Mesendoderm (in vitro differentiated cells): ENCODE results near the gene CPSF4L.

Experiments
- DNase-seq: peaks from one replicate; pipeline ENCODE4 v3.0.0; 2013
- H2AK5ac ChIP-seq: 2 replicates; pipeline ENCODE4 v1.6.1; 2013; ENCODE audit warnings: low read length, inconsistent platforms
- H2BK120ac ChIP-seq: 2 replicates; pipeline ENCODE4 v1.6.1; 2013; ENCODE audit warnings: low read depth, mild to moderate bottlenecking, low read length, moderate library complexity, mixed read lengths
- H2BK15ac ChIP-seq: replicated peaks from 2 replicates; pipeline ENCODE4 v1.6.1; 2013; ENCODE audit warnings: low read depth, mild to moderate bottlenecking, moderate library complexity
- H2BK5ac ChIP-seq: 2 replicates; pipeline ENCODE4 v1.6.1; 2013; ENCODE audit warnings: low read length, inconsistent platforms
- H3K18ac ChIP-seq: 2 replicates; pipeline ENCODE4 v1.6.1; 2013; ENCODE audit warnings: mild to moderate bottlenecking, low read length, mixed read lengths
- H3K23ac ChIP-seq: one replicate; pipeline ENCODE4 v1.6.1; 2013; ENCODE audit warnings: low read length
- H3K27ac ChIP-seq: 2 replicates; pipeline ENCODE4 v1.5.1; 2013; ENCODE audit warnings: low read depth, mild to moderate bottlenecking, inconsistent platforms, low read length, moderate library complexity
- H3K27me3 ChIP-seq: 2 replicates; pipeline ENCODE4 v1.6.1; 2013; ENCODE audit warnings: low read length, control low read depth, mild to moderate bottlenecking, inconsistent platforms; ENCODE audit not compliant: insufficient read depth, poor library complexity
- H3K36me3 ChIP-seq: 2 replicates; pipeline ENCODE4 v1.6.1; 2013; ENCODE audit warnings: low read length, inconsistent platforms; ENCODE audit not compliant: control insufficient read depth, insufficient read depth
- H3K4ac ChIP-seq: one replicate; pipeline ENCODE4 v1.6.1; 2013; ENCODE audit warnings: low read depth, mild to moderate bottlenecking, low read length, moderate library complexity
- H3K4me1 ChIP-seq: 2 replicates; pipeline ENCODE4 v1.6.1; 2013; ENCODE audit warnings: low read depth, low read length, inconsistent platforms; ENCODE audit not compliant: control insufficient read depth
- H3K4me2 ChIP-seq: 2 replicates; pipeline ENCODE4 v1.6.1; 2013; ENCODE audit warnings: low read length
- H3K4me3 ChIP-seq: 2 replicates; pipeline ENCODE4 v1.5.1; 2013; ENCODE audit warnings: mild to moderate bottlenecking, low read length
- H3K56ac ChIP-seq: one replicate; pipeline ENCODE4 v1.6.1; 2013; ENCODE audit warnings: low read length
- H3K79me1 ChIP-seq: 2 replicates; pipeline ENCODE4 v1.6.1; 2013; ENCODE audit warnings: low read length, inconsistent platforms
- H3K79me2 ChIP-seq: 2 replicates; pipeline ENCODE4 v1.6.1; 2013; ENCODE audit warnings: mild to moderate bottlenecking, low read length; ENCODE audit not compliant: control insufficient read depth, insufficient read depth
- H3K9ac ChIP-seq: 2 replicates; pipeline ENCODE4 v1.6.1; 2013; ENCODE audit warnings: low read length, inconsistent platforms
- H4K5ac ChIP-seq: one replicate; pipeline ENCODE4 v1.6.1; 2013; ENCODE audit warnings: low read length
- H4K8ac ChIP-seq: one replicate; pipeline ENCODE4 v1.6.1; 2013; ENCODE audit warnings: low read depth, mild to moderate bottlenecking, control low read depth, low read length, moderate library complexity
- WGBS: extraction: QIAGEN DNeasy Blood & Tissue Kit; methylation state at CpG from one replicate; pipeline ENCODE4 v1.1.7; 2013; ENCODE audit warnings: low lambda C conversion rate, missing lambda C conversion rate; ENCODE audit not compliant: insufficient coverage; ENCODE audit errors: extremely low coverage; 5-methylcytosine and 5-hydroxymethylcytosine counted together

Gene CPSF4L

DNA sequence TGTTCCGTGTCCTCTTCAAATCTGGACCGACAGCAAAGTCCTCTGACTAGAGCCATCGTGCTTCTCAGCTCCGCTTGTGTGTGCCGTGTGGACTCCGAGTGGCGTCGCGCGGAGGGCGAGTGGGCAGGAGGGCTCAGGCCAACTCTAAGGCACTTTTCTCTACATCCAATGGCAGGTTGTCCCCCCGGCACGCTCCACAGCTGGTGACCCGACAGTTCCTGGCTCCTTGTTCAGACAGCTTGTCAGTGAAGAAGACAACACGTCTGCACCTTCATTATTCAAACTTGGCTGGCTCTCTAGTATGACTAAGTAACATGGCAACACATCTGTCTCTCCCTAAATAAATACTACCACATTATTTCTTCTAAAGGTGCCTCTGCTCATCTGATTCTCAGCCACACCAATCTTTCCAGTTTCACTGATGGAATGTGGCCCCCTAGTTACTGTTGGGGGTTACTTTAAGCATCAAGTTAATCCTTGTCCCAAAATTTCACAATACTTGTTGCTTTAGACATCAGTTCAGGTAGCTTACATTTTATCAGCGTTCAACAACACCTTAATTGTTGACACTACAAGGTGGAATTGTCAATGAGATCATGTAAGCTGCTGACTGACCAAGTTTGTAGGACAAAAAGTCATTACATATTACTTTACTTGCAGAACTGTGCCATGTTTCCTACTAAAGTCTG is 53.4 kb downstream of the CPSF4L start:
- Histone ChIP-seq H2AK5ac (no peak overlapping the region), H3K4me3 (no peak overlapping the region), H2BK120ac (no peak overlapping the region), H3K18ac (no peak overlapping the region), H3K4ac (no peak overlapping the region), H3K9ac (no peak overlapping the region), H2BK15ac (no peak overlapping the region), H3K27me3 (no peaks in the 10 kb centered on the region), H2BK5ac (no peak overlapping the region), H3K27ac (no peak overlapping the region), H3K79me1 (peaks cover 7% of the 10 kb centered on the region), H4K5ac (no peak overlapping the region), H4K8ac (no peak overlapping the region), H3K4me2 (no peak overlapping the region), H3K36me3 (peaks cover 14% of the 10 kb centered on the region), H3K4me1 (no peaks in the 10 kb centered on the region), H3K23ac (no peak overlapping the region), H3K79me2 (no peaks in the 10 kb centered on the region), H3K56ac (no peak overlapping the region)
- no CpG with 5 or more reads among the region's 16 CpGs for WGBS
- no peak for DNase-seq

DNA sequence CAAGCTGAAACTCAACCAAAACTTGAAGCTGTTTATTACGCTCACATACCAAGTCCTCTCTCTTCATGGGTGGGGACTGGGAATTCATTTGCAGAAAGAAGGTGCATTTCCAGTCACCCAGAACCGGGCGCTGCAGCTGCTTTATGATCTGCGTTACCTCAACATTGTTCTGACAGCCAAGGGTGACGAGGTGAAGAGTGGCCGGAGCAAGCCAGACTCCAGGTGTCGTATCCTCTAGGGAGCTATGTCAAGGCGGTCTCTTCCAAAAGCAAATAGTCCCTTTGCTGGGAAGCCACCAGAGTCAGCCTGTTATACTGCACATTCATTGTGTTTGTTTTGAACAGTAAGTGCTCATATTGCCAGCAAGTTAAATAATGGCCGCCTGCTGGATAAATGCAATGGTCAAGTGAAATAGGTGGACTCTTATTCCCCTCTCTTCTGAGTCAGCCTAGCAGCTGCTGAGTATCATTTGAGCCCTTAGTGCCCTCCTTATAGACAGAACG is 56.2 kb downstream of the CPSF4L start:
- Histone ChIP-seq H3K4me2 (no peak overlapping the region), H2AK5ac (no peak overlapping the region), H3K27me3 (no peaks in the 10 kb centered on the region), H3K79me1 (peaks cover 7% of the 10 kb centered on the region), H3K56ac (no peak overlapping the region), H3K4me1 (no peaks in the 10 kb centered on the region), H3K9ac (no peak overlapping the region), H3K4me3 (no peak overlapping the region), H3K23ac (no peak overlapping the region), H2BK5ac (no peak overlapping the region), H3K79me2 (no peaks in the 10 kb centered on the region), H4K8ac (no peak overlapping the region), H3K4ac (no peak overlapping the region), H3K18ac (no peak overlapping the region), H2BK15ac (no peak overlapping the region), H4K5ac (no peak overlapping the region), H3K27ac (no peak overlapping the region), H3K36me3 (peaks cover 28% of the 10 kb centered on the region), H2BK120ac (no peak overlapping the region)
- DNase-seq, result no peak
- WGBS, result no CpG with 5 or more reads among the region's 10 CpGs

DNA sequence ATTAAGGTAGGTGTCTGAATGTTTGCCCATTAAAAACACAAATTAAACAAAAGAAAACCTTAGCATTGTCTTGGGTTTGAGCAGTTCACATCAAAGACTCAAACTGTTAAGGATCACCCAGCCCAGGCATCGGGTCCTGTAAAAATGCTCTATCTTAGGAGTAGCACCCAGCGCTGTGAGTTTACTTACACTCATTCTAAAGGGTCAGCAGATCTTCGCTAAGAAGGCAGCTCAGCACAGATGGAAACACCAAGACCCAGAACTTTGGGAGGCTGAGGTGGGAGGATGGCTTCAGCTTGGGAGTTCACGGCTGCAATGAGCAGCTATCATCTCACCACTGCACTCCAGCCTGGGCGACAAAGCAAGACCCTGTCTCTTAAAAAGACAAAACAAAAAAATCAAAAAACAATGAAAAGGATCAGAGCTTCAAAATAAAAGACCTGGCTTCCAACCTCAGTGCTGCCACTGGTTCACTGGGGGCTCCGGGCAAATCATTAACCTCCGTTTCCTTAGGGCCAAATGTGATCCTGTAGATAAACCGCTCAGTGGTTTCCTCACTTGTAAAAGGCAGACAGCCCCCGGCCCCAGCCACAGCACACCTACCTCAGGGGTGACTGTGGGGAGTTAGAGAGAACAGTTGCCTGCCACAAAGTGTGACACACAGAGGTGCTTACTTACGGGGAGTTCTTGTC is 57.7 kb downstream of the CPSF4L start:
- peaks cover 3% of the 10 kb centered on the region for H3K79me1 ChIP-seq
- no peak overlapping the region for H3K4me3 ChIP-seq
- no peak overlapping the region for H4K8ac ChIP-seq
- H3K27me3 ChIP-seq, result no peaks in the 10 kb centered on the region
- H3K36me3 ChIP-seq, result peaks cover 27% of the 10 kb centered on the region
- no peak overlapping the region for H3K23ac ChIP-seq
- H3K56ac ChIP-seq, result no peak overlapping the region
- no peak overlapping the region for H3K4me2 ChIP-seq
- H3K27ac ChIP-seq, result no peak overlapping the region
- no peak overlapping the region for H2BK15ac ChIP-seq
- WGBS, result no CpG with 5 or more reads among the region's 10 CpGs
- H2AK5ac ChIP-seq, result no peak overlapping the region
- H3K18ac ChIP-seq, result no peak overlapping the region
- DNase-seq, result no peak
- no peak overlapping the region for H2BK120ac ChIP-seq
- H3K9ac ChIP-seq, result no peak overlapping the region
- H3K4ac ChIP-seq, result no peak overlapping the region
- H4K5ac ChIP-seq, result no peak overlapping the region
- no peaks in the 10 kb centered on the region for H3K4me1 ChIP-seq
- H3K79me2 ChIP-seq, result no peaks in the 10 kb centered on the region
- H2BK5ac ChIP-seq, result no peak overlapping the region

DNA sequence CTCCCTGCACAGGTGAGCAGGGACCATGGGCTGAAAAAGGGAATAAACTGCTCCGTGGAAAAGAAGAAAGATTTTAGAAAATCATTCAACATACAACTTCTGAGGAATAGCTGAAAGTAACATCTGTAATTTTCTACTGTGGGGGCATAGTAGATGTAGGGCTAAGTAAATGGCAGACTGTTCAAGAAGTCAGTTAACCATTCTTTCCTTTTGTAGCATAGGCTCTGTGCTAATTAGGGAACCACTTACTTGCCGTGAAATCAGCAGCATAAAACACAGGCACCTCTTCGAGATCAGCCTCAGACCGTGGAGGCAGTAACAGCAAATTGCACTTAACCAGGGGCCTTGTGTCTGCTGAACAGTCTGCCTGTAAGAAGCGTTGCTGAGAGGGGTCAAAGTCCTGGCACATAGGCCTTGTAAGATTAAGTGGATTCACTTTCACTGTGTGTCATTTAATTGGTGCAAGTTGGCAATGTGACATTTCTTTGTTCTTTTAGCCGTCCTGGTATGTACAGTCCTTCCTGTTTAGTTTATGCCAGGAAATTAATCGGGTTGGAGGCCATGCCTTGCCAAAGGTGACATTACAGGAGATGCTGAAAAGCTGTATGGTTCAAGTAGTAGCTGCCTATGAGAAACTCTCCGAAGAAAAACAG is 58.4 kb downstream of the CPSF4L start:
- Histone ChIP-seq H2AK5ac (no peak overlapping the region), H3K9ac (no peak overlapping the region), H3K79me2 (no peaks in the 10 kb centered on the region), H2BK120ac (no peak overlapping the region), H4K8ac (no peak overlapping the region), H3K4me2 (no peak overlapping the region), H4K5ac (no peak overlapping the region), H2BK5ac (no peak overlapping the region), H2BK15ac (no peak overlapping the region), H3K4ac (no peak overlapping the region), H3K27ac (no peak overlapping the region), H3K4me3 (no peak overlapping the region), H3K79me1 (peaks cover 3% of the 10 kb centered on the region), H3K36me3 (peaks cover 29% of the 10 kb centered on the region), H3K56ac (no peak overlapping the region), H3K27me3 (no peaks in the 10 kb centered on the region), H3K23ac (no peak overlapping the region), H3K4me1 (no peaks in the 10 kb centered on the region), H3K18ac (no peak overlapping the region)
- no peak for DNase-seq
- no CpG with 5 or more reads among the region's 8 CpGs for WGBS

DNA sequence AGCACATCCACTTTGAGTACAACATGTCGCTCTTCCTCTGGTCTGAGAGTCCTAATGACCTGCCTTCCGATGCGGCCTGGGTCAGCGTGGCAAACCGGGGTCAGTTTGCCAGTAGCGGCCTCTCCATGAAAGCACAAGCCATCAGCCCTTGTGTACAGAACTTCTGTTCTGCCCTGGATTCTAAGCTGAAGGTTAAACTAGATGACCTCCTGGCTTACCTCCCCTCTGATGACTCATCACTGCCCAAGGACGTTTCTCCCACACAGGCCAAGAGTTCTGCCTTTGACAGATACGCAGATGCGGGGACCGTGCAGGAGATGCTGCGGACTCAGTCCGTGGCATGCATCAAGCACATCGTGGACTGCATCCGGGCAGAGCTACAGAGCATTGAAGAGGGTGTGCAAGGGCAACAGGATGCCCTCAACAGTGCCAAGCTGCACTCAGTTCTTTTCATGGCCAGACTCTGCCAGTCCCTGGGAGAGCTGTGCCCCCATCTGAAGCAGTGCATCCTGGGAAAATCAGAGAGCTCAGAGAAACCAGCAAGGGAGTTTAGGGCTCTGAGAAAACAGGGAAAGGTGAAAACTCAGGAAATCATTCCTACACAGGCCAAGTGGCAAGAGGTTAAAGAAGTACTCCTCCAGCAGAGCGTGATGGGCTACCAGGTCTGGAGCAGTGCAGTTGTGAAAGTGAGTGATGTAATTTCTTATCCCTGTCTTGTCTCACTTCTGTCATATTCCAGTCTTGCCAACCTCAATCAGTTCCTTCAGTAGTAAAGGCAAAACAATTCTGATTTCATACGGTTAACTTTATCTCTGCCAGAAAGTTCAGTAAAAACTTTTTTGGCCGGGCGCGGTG is 60.2 kb downstream of the CPSF4L start:
- Histone ChIP-seq H3K9ac (no peak overlapping the region), H2AK5ac (no peak overlapping the region), H3K4me3 (no peak overlapping the region), H3K18ac (no peak overlapping the region), H3K27me3 (no peaks in the 10 kb centered on the region), H2BK5ac (no peak overlapping the region), H4K8ac (no peak overlapping the region), H2BK15ac (no peak overlapping the region), H3K36me3 (peaks cover 27% of the 10 kb centered on the region), H3K27ac (no peak overlapping the region), H3K23ac (no peak overlapping the region), H3K79me2 (no peaks in the 10 kb centered on the region), H4K5ac (no peak overlapping the region), H2BK120ac (no peak overlapping the region), H3K4me1 (no peaks in the 10 kb centered on the region), H3K79me1 (peaks cover 3% of the 10 kb centered on the region), H3K4ac (no peak overlapping the region), H3K56ac (no peak overlapping the region), H3K4me2 (no peak overlapping the region)
- no peak for DNase-seq
- WGBS, result no CpG with 5 or more reads among the region's 19 CpGs
